ENCODE results near the gene FAN1. TPM values are rescaled to one million over a fixed set of nuclear protein-coding genes. Genes with fewer than 3 reads are reported as not detected.

The FAN1 gene
- total and polyA plus RNA-seq, 9 of the 15 experiments (the other 6 are each of a cell fraction or from before 2014, with no cell fraction given), result 1.5 to 16.8 (median 12.0) TPM

GRCh38 chr15:30973379-30973778, 69.7 kb downstream of the FAN1 start:
- no peak overlapping the region for H3K4me2 ChIP-seq (ENCODE audit: insufficient read depth, low read length)
- no peaks in the 10 kb centered on the region for H3K9me1 ChIP-seq (ENCODE audit: control insufficient read depth, insufficient read depth, low read length)
- ATAC-seq, result no peak
- H3K79me2 ChIP-seq (ENCODE audit: control insufficient read depth, insufficient read depth, low read length), result no peaks in the 10 kb centered on the region
- peaks cover 7% of the 10 kb centered on the region; the same call in 1 of the 2 replicates for H4K20me1 ChIP-seq (replicated peaks; ENCODE audit: control insufficient read depth, insufficient read depth, low read length)
- no peak overlapping the region for H3K4me3 ChIP-seq
- no peak overlapping the region for H3K9ac ChIP-seq (ENCODE audit: insufficient read depth in 1 of 2, low read depth in 2 of 2, low read length in 2 of 2)
- H3K27me3 ChIP-seq (ENCODE audit: control insufficient read depth in 2 of 2, insufficient read depth in 2 of 2, low read length in 2 of 2), result no peaks in the 10 kb centered on the region
- intact Hi-C loops (cut with micrococcal nuclease) (no loop called here), in situ Hi-C loops (cut with MboI) (no loop called here)
- ChIA-PET POLR2A (interaction anchor here (1.7 to 2.0 kb wide), 2 partner anchors 11 to 12 kb away, joined by 4 to 5 read pairs; no protein-coding TSS in a partner anchor), CTCF (ENCODE audit: low intra/inter-chr PET ratio) (no interaction called here)
- DNase-seq (ENCODE audit: extremely low read depth in 1 of 4, low spot score in 3 of 4), result no peak
- peaks cover 12% of the 10 kb centered on the region; the same call in 2 of the 3 replicates for H3K36me3 ChIP-seq (ENCODE audit: control insufficient read depth, insufficient read depth, low read length)
- H3K27ac ChIP-seq (ENCODE audit: extremely low read depth, low read depth, low read length), result no peak overlapping the region
- no peak for FAIRE-seq
- peaks cover 0 to under 1% of the 10 kb centered on the region in 2 experiments; a peak in 1 of 5 replicates for H3K4me1 ChIP-seq (replicated peaks in 1 of 2; ENCODE audit: control insufficient read depth in 2 of 2, insufficient read depth in 2 of 2, low read length in 2 of 2)
- no peak for TF ChIP-seq ELF4 (CRISPR knock-in tag; IDR thresholded peaks at IDR 0.05)
- TF ChIP-seq YBX1 (IDR thresholded peaks at IDR 0.05), result no peak
- no peak for TF ChIP-seq RBM39 (optimal IDR thresholded peaks at IDR 0.05; ENCODE audit: low read depth, low read length)
- no peak for TF ChIP-seq SETDB1 (IDR thresholded peaks at IDR 0.05; ENCODE audit: low read length)
- no peak for TF ChIP-seq BRCA1 (IDR thresholded peaks at IDR 0.05)
- TF ChIP-seq BRCA1 (CRISPR knock-in tag; IDR thresholded peaks at IDR 0.05), result no peak
- TF ChIP-seq TAF1 (IDR thresholded peaks at IDR 0.05; ENCODE audit: control insufficient read depth, extremely low read depth, insufficient read depth, low read length, severe bottlenecking), result no peak
- no peak for TF ChIP-seq IRF2 (CRISPR knock-in tag; IDR thresholded peaks at IDR 0.05)
- no peak for TF ChIP-seq NCOA1 (IDR thresholded peaks at IDR 0.05; ENCODE audit: low read depth)
- no peak for TF ChIP-seq GTF2E2 (tag; IDR thresholded peaks at IDR 0.05)
- TF ChIP-seq ZKSCAN3 (CRISPR knock-in tag; IDR thresholded peaks at IDR 0.05), result no peak
- no peak for TF ChIP-seq FOXK2 (conservative IDR thresholded peaks at IDR 0.05 in 1 of 2, IDR thresholded peaks at IDR 0.05 in 1 of 2; ENCODE audit: low read depth in 2 of 2)
- TF ChIP-seq ZNF644 (tag; IDR thresholded peaks at IDR 0.05; ENCODE audit: low read depth), result no peak
- TF ChIP-seq ZNF668 (CRISPR knock-in tag; IDR thresholded peaks at IDR 0.05), result no peak
- TF ChIP-seq TCFL5 (CRISPR knock-in tag; conservative IDR thresholded peaks at IDR 0.05), result no peak
- TF ChIP-seq EWSR1 (IDR thresholded peaks at IDR 0.05; ENCODE audit: borderline replicate concordance, low read depth, partially characterized antibody), result no peak
- TF ChIP-seq SRF (CRISPR knock-in tag; IDR thresholded peaks at IDR 0.05), result no peak
- no peak for TF ChIP-seq FOXP4 (CRISPR knock-in tag; IDR thresholded peaks at IDR 0.05; ENCODE audit: borderline replicate concordance)
- no peak for TF ChIP-seq PRDM10 (IDR thresholded peaks at IDR 0.05; ENCODE audit: partially characterized antibody)
- TF ChIP-seq ZNF583 (CRISPR knock-in tag; IDR thresholded peaks at IDR 0.05), result no peak
- no peak overlapping the region for H2AFZ ChIP-seq (ENCODE audit: low read depth, low read length)
- WGBS (ENCODE audit: insufficient coverage, low coverage, missing lambda C conversion rate), result 81% methylated on average over 4 of the region's 4 CpGs
- H3K9me3 ChIP-seq (replicated peaks; ENCODE audit: control insufficient read depth, insufficient read depth, low read depth, low read length), result no peaks in the 10 kb centered on the region
- BruUV-seq (replicated peaks), result no TSS peak
